Activated CD8-positive, alpha-beta T cell treated with anti-CD3 and anti-CD28 coated beads, Interleukin-2, amount 10 ng/mL, durations not matched to agents 7 days and 5 days (primary cell): ENCODE data around the gene MIPOL1. TPM values are rescaled to one million over a fixed set of nuclear protein-coding genes. Genes with fewer than 3 reads are reported as not detected.
"Not testable (repeated sequence)": the region's sequence is repeated elsewhere in the genome, so short reads cannot be mapped to it uniquely, and the experiment has no call there.

ENCODE experiments used
- ATAC-seq: fragments of 150-1000 bp; cut with Tn5 transposase; one replicate; pipeline ENCODE4 v1.10.0; 2021; ENCODE audit warnings: moderate library complexity
- CTCF ChIA-PET: fragments of 350-600 bp; sonication (Branson Sonifier 250); formaldehyde crosslinking; loops from one replicate; lab custom pipeline; 2021; ENCODE audit warnings: antibody characterized with exemption; lab: Charles Lee
- POLR2A ChIA-PET: fragments of 350-600 bp; sonication (Branson Sonifier 250); formaldehyde crosslinking; loops from one replicate; lab custom pipeline; 2021; ENCODE audit warnings: antibody characterized with exemption; lab: Charles Lee
- DNase-seq: peaks from one replicate; pipeline ENCODE4 v3.0.0-alpha.2; 2020
- H3K27ac Mint-ChIP-seq: one replicate; pipeline ENCODE4 v1.8.0; 2021; ENCODE audit warnings: mild to moderate bottlenecking, mixed read lengths
- H3K27me3 Mint-ChIP-seq: one replicate; pipeline ENCODE4 v1.8.0; 2021; ENCODE audit warnings: low read depth, mixed read lengths
- H3K36me3 Mint-ChIP-seq: one replicate; pipeline ENCODE4 v1.8.0; 2021; ENCODE audit warnings: low read depth, mixed read lengths
- H3K4me1 Mint-ChIP-seq: one replicate; pipeline ENCODE4 v1.8.0; 2021; ENCODE audit warnings: low read depth, mixed read lengths
- H3K4me3 Mint-ChIP-seq: one replicate; pipeline ENCODE4 v1.8.0; 2021; ENCODE audit warnings: mild to moderate bottlenecking, mixed read lengths
- H3K9me3 Mint-ChIP-seq: one replicate; pipeline ENCODE4 v1.8.0; 2022; ENCODE audit warnings: mixed read lengths; ENCODE audit not compliant: insufficient read depth
- total RNA-seq, 2 experiments: library from RNA; stranded (reverse); gene quantifications; one replicate each; pipeline ENCODE4 v1.2.3, GENCODE V29; 2021

The MIPOL1 gene
- total RNA-seq, 2 experiments from 2014 or later = not detected

GRCh38 chr14:37546621-37547447 lies 349.1 kb downstream of the MIPOL1 start:
- DNase-seq (no peak), ATAC-seq (no peak)
- H3K9me3 Mint-ChIP-seq = no peaks in the 10 kb centered on the region
- CTCF ChIA-PET = no interaction called here
- H3K27me3 Mint-ChIP-seq = no peaks in the 10 kb centered on the region
- no peak overlapping the region for H3K27ac Mint-ChIP-seq
- POLR2A ChIA-PET = no interaction called here
- no peak overlapping the region for H3K4me3 Mint-ChIP-seq
- H3K4me1 Mint-ChIP-seq = no peaks in the 10 kb centered on the region
- H3K36me3 Mint-ChIP-seq = no peaks in the 10 kb centered on the region

GRCh38 chr14:37550511-37550910 lies 352.8 kb downstream of the MIPOL1 start:
- no peaks in the 10 kb centered on the region for H3K4me1 Mint-ChIP-seq
- DNase-seq (no peak), ATAC-seq (no peak)
- H3K27ac Mint-ChIP-seq = no peak overlapping the region
- H3K9me3 Mint-ChIP-seq = peaks cover 14% of the 10 kb centered on the region
- CTCF ChIA-PET = no interaction called here
- H3K27me3 Mint-ChIP-seq = no peaks in the 10 kb centered on the region
- H3K36me3 Mint-ChIP-seq = no peaks in the 10 kb centered on the region
- POLR2A ChIA-PET = no interaction called here
- H3K4me3 Mint-ChIP-seq = no peak overlapping the region

GRCh38 chr14:37551119-37551518 lies 353.4 kb downstream of the MIPOL1 start:
- Mint-ChIP-seq H3K4me1 (no peaks in the 10 kb centered on the region), H3K4me3 (no peak overlapping the region), H3K9me3 (peaks cover 14% of the 10 kb centered on the region), H3K27me3 (no peaks in the 10 kb centered on the region), H3K36me3 (no peaks in the 10 kb centered on the region), H3K27ac (no peak overlapping the region)
- DNase-seq = no peak
- ChIA-PET POLR2A (no interaction called here), CTCF (no interaction called here)
- no peak for ATAC-seq

- no peak overlapping the region for H3K27ac Mint-ChIP-seq
- POLR2A ChIA-PET = no interaction called here
- peaks cover 14% of the 10 kb centered on the region for H3K9me3 Mint-ChIP-seq
- DNase-seq = no peak
- H3K4me3 Mint-ChIP-seq = no peak overlapping the region
- ATAC-seq = no peak
- H3K36me3 Mint-ChIP-seq = peaks cover 2% of the 10 kb centered on the region
- no peaks in the 10 kb centered on the region for H3K27me3 Mint-ChIP-seq
- CTCF ChIA-PET = no interaction called here
- H3K4me1 Mint-ChIP-seq = no peaks in the 10 kb centered on the region
Observed at GRCh38 chr14:37553935-37554550, 356.3 kb downstream of the MIPOL1 start.

DNA sequence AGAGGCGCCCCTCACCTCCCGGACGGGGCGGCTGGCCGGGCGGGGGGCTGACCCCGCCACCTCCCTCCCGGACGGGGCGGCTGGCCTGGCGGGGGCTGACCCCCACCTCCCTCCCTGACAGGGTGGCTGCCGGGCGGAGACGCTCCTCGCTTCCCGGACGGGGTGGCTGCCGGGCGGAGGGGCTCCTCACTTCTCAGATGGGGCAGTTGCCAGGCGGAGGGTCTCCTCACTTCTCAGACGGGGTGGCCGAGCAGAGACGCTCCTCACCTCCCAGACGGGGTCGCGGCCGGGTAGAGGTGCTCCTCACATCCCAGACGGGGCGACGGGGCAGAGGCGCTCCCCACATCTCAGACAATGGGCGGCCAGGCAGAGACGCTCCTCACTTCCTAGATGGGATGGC lies 357.9 kb downstream of the MIPOL1 start:
- H3K27ac Mint-ChIP-seq, H3K36me3 Mint-ChIP-seq, H3K4me3 Mint-ChIP-seq, DNase-seq, POLR2A ChIA-PET, ATAC-seq, CTCF ChIA-PET, H3K27me3 Mint-ChIP-seq, H3K4me1 Mint-ChIP-seq: not testable (repeated sequence)
- peaks cover 14% of the 10 kb centered on the region for H3K9me3 Mint-ChIP-seq

DNA sequence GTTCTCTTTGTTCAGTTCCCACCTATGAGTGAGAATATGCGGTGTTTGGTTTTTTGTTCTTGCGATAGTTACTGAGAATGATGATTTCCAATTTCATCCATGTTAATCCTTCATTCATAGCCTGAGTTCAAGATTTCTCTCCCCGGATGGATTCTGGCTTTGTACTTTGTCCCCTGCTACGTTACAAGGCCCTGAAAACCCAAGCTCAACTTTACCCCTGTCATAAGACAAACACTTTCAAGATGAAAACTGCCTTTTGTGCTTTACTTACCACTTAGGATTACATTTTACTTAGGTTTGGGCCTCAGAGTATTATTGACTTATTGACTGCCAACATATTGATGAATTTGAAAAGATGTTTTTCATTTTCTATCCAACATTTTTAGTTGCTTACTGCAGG lies 361.0 kb downstream of the MIPOL1 start:
- peaks cover 6% of the 10 kb centered on the region for H3K9me3 Mint-ChIP-seq
- no peak for ATAC-seq

DNA sequence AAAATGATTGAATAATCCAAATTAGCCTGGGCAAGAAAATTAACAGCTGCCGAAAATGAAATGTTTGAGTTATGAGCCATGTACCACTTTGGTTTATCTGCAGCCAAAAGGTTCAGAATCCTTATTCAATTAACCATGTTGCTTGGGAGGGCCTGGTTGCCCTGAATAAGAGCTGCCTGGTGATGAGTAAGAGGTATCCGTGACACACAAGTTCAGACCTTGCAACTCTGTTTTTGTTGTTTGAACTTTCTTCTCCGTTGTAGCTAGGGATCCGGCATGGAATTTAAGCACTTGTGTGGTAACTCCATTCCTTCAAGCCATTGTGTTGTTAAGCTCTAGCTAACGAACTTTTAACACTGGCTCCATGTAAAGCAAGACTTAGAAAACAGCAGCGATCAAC lies 361.6 kb downstream of the MIPOL1 start:
- ATAC-seq (no peak), DNase-seq (no peak)
- Mint-ChIP-seq H3K27me3 (no peaks in the 10 kb centered on the region), H3K4me1 (no peaks in the 10 kb centered on the region), H3K36me3 (peaks cover 2% of the 10 kb centered on the region), H3K4me3 (no peak overlapping the region), H3K27ac (no peak overlapping the region), H3K9me3 (no peaks in the 10 kb centered on the region)
- CTCF ChIA-PET = no interaction called here
- POLR2A ChIA-PET = no interaction called here

More for the DNA sequence above, 361.0 kb downstream of the MIPOL1 start:
- Mint-ChIP-seq H3K36me3 (peaks cover 2% of the 10 kb centered on the region), H3K4me1 (no peaks in the 10 kb centered on the region), H3K4me3 (no peak overlapping the region), H3K27ac (no peak overlapping the region), H3K27me3 (no peaks in the 10 kb centered on the region)
- ChIA-PET POLR2A (no interaction called here), CTCF (no interaction called here)
- no peak for DNase-seq

DNA sequence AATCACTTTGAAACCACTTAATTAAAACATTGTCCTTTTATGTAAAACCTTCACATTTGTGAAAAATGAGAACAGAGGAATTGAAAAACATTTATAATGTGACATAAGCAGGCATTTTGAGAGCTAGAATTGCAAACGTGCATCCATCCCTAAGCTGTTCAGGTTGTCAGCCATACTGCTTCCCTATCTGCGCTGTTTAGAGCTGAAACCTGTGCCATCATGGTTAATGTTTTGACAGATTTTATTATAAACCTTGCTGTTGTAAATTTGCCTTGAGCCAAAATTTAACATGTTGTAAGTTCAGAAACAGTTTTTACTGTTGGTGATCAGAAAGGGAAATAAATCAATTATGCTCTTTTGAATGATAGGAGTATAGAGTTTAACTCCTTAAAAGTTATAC lies 365.5 kb downstream of the MIPOL1 start:
- ATAC-seq = no peak
- H3K27me3 Mint-ChIP-seq = no peaks in the 10 kb centered on the region
- no peak overlapping the region for H3K27ac Mint-ChIP-seq
- DNase-seq = no peak
- no peaks in the 10 kb centered on the region for H3K36me3 Mint-ChIP-seq
- no peaks in the 10 kb centered on the region for H3K9me3 Mint-ChIP-seq
- H3K4me1 Mint-ChIP-seq = no peaks in the 10 kb centered on the region
- CTCF ChIA-PET = no interaction called here
- no peak overlapping the region for H3K4me3 Mint-ChIP-seq
- POLR2A ChIA-PET = no interaction called here

DNA sequence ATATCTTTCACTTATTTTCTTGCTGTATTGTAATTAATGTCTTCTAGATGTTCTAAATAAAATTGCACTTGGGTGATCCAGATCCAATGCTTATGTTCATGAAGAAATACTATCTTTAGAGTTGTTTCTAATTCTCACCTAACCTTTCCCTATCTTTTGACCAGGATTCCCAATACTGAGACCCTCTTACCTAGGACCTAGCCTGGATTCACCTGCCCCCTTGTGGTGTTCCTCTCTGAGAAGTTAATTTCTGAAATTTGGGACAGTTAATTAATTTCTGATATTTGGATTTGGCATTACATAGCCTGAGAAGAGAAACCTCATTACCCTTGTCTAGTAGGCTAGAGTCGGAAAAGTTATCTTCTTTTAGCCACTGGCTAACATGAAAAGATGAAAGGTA lies 367.8 kb downstream of the MIPOL1 start:
- Mint-ChIP-seq H3K27ac (no peak overlapping the region), H3K27me3 (no peaks in the 10 kb centered on the region), H3K4me1 (no peaks in the 10 kb centered on the region), H3K36me3 (no peaks in the 10 kb centered on the region), H3K9me3 (no peaks in the 10 kb centered on the region), H3K4me3 (no peak overlapping the region)
- CTCF ChIA-PET = no interaction called here
- no peak for ATAC-seq
- no peak for DNase-seq
- POLR2A ChIA-PET = no interaction called here

GRCh38 chr14:37566811-37567371 lies 369.2 kb downstream of the MIPOL1 start:
- no peaks in the 10 kb centered on the region for H3K27me3 Mint-ChIP-seq
- H3K27ac Mint-ChIP-seq = no peak overlapping the region
- H3K4me3 Mint-ChIP-seq = no peak overlapping the region
- ChIA-PET CTCF (no interaction called here), POLR2A (no interaction called here)
- no peak for ATAC-seq
- H3K36me3 Mint-ChIP-seq = no peaks in the 10 kb centered on the region
- no peaks in the 10 kb centered on the region for H3K9me3 Mint-ChIP-seq
- H3K4me1 Mint-ChIP-seq = no peaks in the 10 kb centered on the region
- DNase-seq = no peak

GRCh38 chr14:37569729-37570128 lies 372.0 kb downstream of the MIPOL1 start:
- no peaks in the 10 kb centered on the region for H3K9me3 Mint-ChIP-seq
- no peaks in the 10 kb centered on the region for H3K27me3 Mint-ChIP-seq
- no peaks in the 10 kb centered on the region for H3K4me1 Mint-ChIP-seq
- DNase-seq (no peak), ATAC-seq (no peak)
- ChIA-PET CTCF (no interaction called here), POLR2A (no interaction called here)
- H3K36me3 Mint-ChIP-seq = no peaks in the 10 kb centered on the region
- H3K27ac Mint-ChIP-seq = no peak overlapping the region
- no peak overlapping the region for H3K4me3 Mint-ChIP-seq

DNA sequence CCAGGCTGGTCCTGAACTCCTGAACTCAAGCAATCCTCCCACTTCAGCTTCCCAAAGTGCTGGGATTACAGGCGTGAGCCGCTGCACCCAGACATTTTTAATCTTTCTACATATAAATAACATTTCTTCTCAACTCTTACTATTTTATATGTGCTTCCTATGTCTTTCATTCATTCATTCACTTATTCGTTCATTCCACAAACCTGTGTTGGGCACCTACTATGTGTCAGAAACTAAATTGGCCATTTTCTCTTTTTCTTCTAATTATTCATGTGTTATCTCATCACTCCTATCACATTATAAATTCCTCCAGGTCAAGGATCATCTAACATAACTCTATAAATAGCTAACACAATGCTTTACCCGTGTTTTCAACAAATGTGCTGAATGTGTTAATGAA lies 373.7 kb downstream of the MIPOL1 start:
- Mint-ChIP-seq H3K36me3 (no peaks in the 10 kb centered on the region), H3K4me1 (no peaks in the 10 kb centered on the region), H3K4me3 (no peak overlapping the region), H3K9me3 (no peaks in the 10 kb centered on the region), H3K27ac (no peak overlapping the region), H3K27me3 (no peaks in the 10 kb centered on the region)
- POLR2A ChIA-PET = no interaction called here
- DNase-seq (no peak), ATAC-seq (no peak)
- CTCF ChIA-PET = no interaction called here
